Activated CD4-positive, alpha-beta T cell treated with anti-CD3 and anti-CD28 coated beads for 36 hours (primary cell): ENCODE results near the gene PCCA. TPM values are rescaled to one million over a fixed set of nuclear protein-coding genes. Genes with fewer than 3 reads are reported as not detected.

ENCODE experiments used
- ATAC-seq: fragments of 200-7000 bp; cut with Tn5 transposase; one replicate; pipeline ENCODE4 v1.10.0; 2021; ENCODE audit warnings: mild to moderate bottlenecking, moderate library complexity
- CTCF ChIA-PET: fragments of 350-600 bp; sonication (Branson Sonifier 250); formaldehyde crosslinking; loops from one replicate; lab custom pipeline; 2021; ENCODE audit warnings: antibody characterized with exemption; lab: Charles Lee
- POLR2A ChIA-PET: fragments of 350-600 bp; sonication (Branson Sonifier 250); formaldehyde crosslinking; loops from one replicate; lab custom pipeline; 2021; ENCODE audit warnings: antibody characterized with exemption, inconsistent platforms; lab: Charles Lee
- DNase-seq: peaks from one replicate; pipeline ENCODE4 v3.0.0-alpha.2; 2020
- H3K27ac Mint-ChIP-seq: one replicate; pipeline ENCODE4 v1.8.0; 2021; ENCODE audit warnings: mixed read lengths
- H3K27me3 Mint-ChIP-seq: one replicate; pipeline ENCODE4 v1.8.0; 2021; ENCODE audit warnings: mixed read lengths
- H3K36me3 Mint-ChIP-seq: one replicate; pipeline ENCODE4 v1.8.0; 2021; ENCODE audit warnings: low read depth, mixed read lengths
- H3K4me1 Mint-ChIP-seq: one replicate; pipeline ENCODE4 v1.8.0; 2021; ENCODE audit warnings: mixed read lengths
- H3K4me3 Mint-ChIP-seq: one replicate; pipeline ENCODE4 v1.8.0; 2021; ENCODE audit warnings: mild to moderate bottlenecking, moderate library complexity, mixed read lengths
- H3K9me3 Mint-ChIP-seq: one replicate; pipeline ENCODE4 v1.8.0; 2021; ENCODE audit warnings: low read depth, mixed read lengths
- intact Hi-C, 2 experiments: fragments of 100-400 bp; cut with DNase I in 1 of 2; cut with micrococcal nuclease in 1 of 2; formaldehyde crosslinking; loops; one replicate each; pipeline versions ENCODE4 v1.14.2 to v1.15.1; 2022 to 2024; cut with DNase I, micrococcal nuclease
- total RNA-seq, 2 experiments: library from RNA; stranded (reverse); gene quantifications; one replicate each; pipeline ENCODE4 v1.2.3, GENCODE V29; 2021

PCCA gene
- total RNA-seq, 2 experiments from 2014 or later, result 5.8 to 7.3 TPM

- CTCF ChIA-PET, result no interaction called here
- intact Hi-C loops, result no loop called here
- Mint-ChIP-seq H3K4me3 (no peak overlapping the region), H3K36me3 (peaks cover 3% of the 10 kb centered on the region), H3K27ac (no peak overlapping the region), H3K27me3 (no peaks in the 10 kb centered on the region), H3K4me1 (peaks cover 31% of the 10 kb centered on the region), H3K9me3 (peaks cover under 1% of the 10 kb centered on the region)
- POLR2A ChIA-PET, result no interaction called here
- ATAC-seq (no peak), DNase-seq (no peak)
These were observed 307.9 kb downstream of the PCCA start for GRCh38 chr13:100396776-100397175.

GRCh38 chr13:100397627-100398026 lies 308.7 kb downstream of the PCCA start:
- no peak for DNase-seq
- intact Hi-C loops, result no loop called here
- Mint-ChIP-seq H3K4me3 (no peak overlapping the region), H3K9me3 (peaks cover 4% of the 10 kb centered on the region), H3K36me3 (peaks cover 4% of the 10 kb centered on the region), H3K27me3 (no peaks in the 10 kb centered on the region), H3K27ac (no peak overlapping the region), H3K4me1 (peaks cover 25% of the 10 kb centered on the region)
- no peak for ATAC-seq
- ChIA-PET CTCF (interaction anchor here (0.9 kb wide), 1 partner anchor 27 kb away, joined by 3 read pairs; no protein-coding TSS in a partner anchor), POLR2A (no interaction called here)

- intact Hi-C loops, result no loop called here
- CTCF ChIA-PET, result interaction anchor here (0.9 kb wide), 1 partner anchor 26 kb away, joined by 3 read pairs; no protein-coding TSS in a partner anchor
These were observed 309.5 kb downstream of the PCCA start for GRCh38 chr13:100398360-100398759.

DNA sequence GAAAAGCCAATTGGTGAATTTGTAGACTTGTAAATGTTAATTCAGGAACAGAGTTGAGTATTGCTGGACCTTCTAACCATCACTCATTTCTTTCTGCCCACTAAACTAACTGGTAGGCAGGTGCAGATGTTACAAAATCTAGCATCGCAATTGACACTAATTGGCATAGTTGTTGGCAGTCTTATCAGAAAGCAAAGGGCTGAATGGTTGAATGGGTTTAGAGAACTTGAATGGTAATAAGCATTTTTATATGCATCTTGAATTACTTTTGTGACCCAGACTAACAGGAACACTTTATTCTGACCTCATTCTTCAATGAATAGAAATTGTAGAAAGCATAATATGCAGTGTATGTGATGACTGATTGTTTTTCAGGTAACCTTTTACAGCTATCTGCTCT lies 310.6 kb downstream of the PCCA start:
- Mint-ChIP-seq H3K4me1 (peaks cover 7% of the 10 kb centered on the region), H3K4me3 (no peak overlapping the region), H3K36me3 (peaks cover 18% of the 10 kb centered on the region), H3K9me3 (peaks cover 18% of the 10 kb centered on the region), H3K27me3 (no peaks in the 10 kb centered on the region), H3K27ac (no peak overlapping the region)
- intact Hi-C loops, result no loop called here
- DNase-seq (no peak), ATAC-seq (no peak)
- ChIA-PET CTCF (no interaction called here), POLR2A (no interaction called here)

More at GRCh38 chr13:100398360-100398759, 309.5 kb downstream of the PCCA start:
- no peaks in the 10 kb centered on the region for H3K27me3 Mint-ChIP-seq
- H3K4me3 Mint-ChIP-seq, result no peak overlapping the region
- peaks cover 11% of the 10 kb centered on the region for H3K9me3 Mint-ChIP-seq
- POLR2A ChIA-PET, result no interaction called here
- peaks cover 18% of the 10 kb centered on the region for H3K4me1 Mint-ChIP-seq
- peaks cover 9% of the 10 kb centered on the region for H3K36me3 Mint-ChIP-seq
- no peak for ATAC-seq
- H3K27ac Mint-ChIP-seq, result no peak overlapping the region
- no peak for DNase-seq

- ATAC-seq, result no peak
- H3K27ac Mint-ChIP-seq, result no peak overlapping the region
- no peak for DNase-seq
- no peak overlapping the region for H3K4me3 Mint-ChIP-seq
- intact Hi-C loops, result no loop called here
- peaks cover 31% of the 10 kb centered on the region for H3K9me3 Mint-ChIP-seq
- CTCF ChIA-PET, result interaction anchor here (0.6 kb wide), 1 partner anchor 451 kb away, joined by 3 read pairs; no protein-coding TSS in a partner anchor
- POLR2A ChIA-PET, result no interaction called here
- H3K4me1 Mint-ChIP-seq, result no peaks in the 10 kb centered on the region
- no peaks in the 10 kb centered on the region for H3K27me3 Mint-ChIP-seq
- peaks cover 27% of the 10 kb centered on the region for H3K36me3 Mint-ChIP-seq
These were observed 314.8 kb downstream of the PCCA start for GRCh38 chr13:100403675-100404074.

GRCh38 chr13:100409132-100409531 lies 320.2 kb downstream of the PCCA start:
- Mint-ChIP-seq H3K36me3 (peaks cover 23% of the 10 kb centered on the region), H3K9me3 (peaks cover 41% of the 10 kb centered on the region), H3K27ac (no peak overlapping the region), H3K4me3 (no peak overlapping the region), H3K27me3 (no peaks in the 10 kb centered on the region), H3K4me1 (no peaks in the 10 kb centered on the region)
- CTCF ChIA-PET, result interaction anchor here (0.7 kb wide), 1 partner anchor 20 kb away, joined by 3 read pairs; no protein-coding TSS in a partner anchor
- POLR2A ChIA-PET, result interaction anchor here (0.6 kb wide), 1 partner anchor 660 kb away, joined by 4 read pairs; no protein-coding TSS in a partner anchor
- DNase-seq, result no peak
- intact Hi-C loops, result no loop called here
- ATAC-seq, result no peak

GRCh38 chr13:100423375-100423774 lies 334.5 kb downstream of the PCCA start:
- H3K27ac Mint-ChIP-seq, result peak overlapping the region; percentile 44

DNA sequence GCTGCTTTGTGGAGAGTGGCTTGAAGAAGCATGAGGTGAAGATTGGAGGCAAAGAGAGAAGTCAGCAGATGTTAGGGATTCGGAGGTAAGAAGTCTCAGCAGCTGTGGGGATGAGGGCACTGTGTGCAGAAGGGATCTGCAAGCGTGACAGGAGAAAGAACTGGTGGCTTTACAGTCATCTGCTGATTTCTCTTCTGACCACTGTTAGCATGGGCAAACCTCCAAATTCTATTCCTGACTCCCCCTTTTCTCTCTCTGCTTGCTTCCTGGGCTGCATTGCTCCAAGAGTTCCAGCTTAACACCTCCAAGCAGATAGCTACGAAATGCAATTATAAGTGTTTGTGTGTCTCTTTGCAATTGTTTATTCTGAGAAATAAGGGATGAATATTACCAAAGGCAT lies 340.1 kb downstream of the PCCA start:
- intact Hi-C loops, result no loop called here
- Mint-ChIP-seq H3K4me3 (no peak overlapping the region), H3K36me3 (peaks cover 12% of the 10 kb centered on the region), H3K27me3 (no peaks in the 10 kb centered on the region), H3K4me1 (peaks cover 6% of the 10 kb centered on the region), H3K27ac (no peak overlapping the region), H3K9me3 (peaks cover 5% of the 10 kb centered on the region)
- DNase-seq, result no peak
- POLR2A ChIA-PET, result no interaction called here
- CTCF ChIA-PET, result interaction anchor here (0.6 to 0.8 kb wide), 2 partner anchors 20 to 448 kb away, joined by 3 read pairs; no protein-coding TSS in a partner anchor
- ATAC-seq, result no peak

More at GRCh38 chr13:100423375-100423774, 334.5 kb downstream of the PCCA start:
- DNase-seq (no peak), ATAC-seq (peak; percentile 80)
- POLR2A ChIA-PET, result no interaction called here
- Mint-ChIP-seq H3K27me3 (no peaks in the 10 kb centered on the region), H3K36me3 (peaks cover 2% of the 10 kb centered on the region), H3K4me1 (peaks cover 6% of the 10 kb centered on the region), H3K4me3 (no peak overlapping the region), H3K9me3 (no peaks in the 10 kb centered on the region)
- intact Hi-C loops, result no loop called here
- CTCF ChIA-PET, result no interaction called here

DNA sequence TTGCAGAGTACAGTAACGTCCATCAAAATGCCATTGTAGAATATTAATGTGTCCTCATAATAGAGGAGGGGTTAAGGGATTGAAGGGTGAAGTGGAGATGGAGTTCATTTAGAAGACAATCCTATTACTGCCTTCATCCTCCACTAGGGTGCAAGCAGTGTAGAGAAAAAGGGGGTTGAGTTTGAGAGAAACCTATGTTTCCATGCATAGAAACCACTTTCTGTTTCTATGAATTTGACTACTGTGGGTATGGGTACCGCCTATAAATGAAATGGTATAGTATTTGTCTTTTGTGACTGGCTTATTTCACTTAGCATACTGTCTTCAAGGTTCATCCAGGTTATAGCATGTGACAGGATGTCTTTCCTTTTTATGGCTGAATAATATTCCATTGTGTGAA lies 343.7 kb downstream of the PCCA start:
- H3K27ac Mint-ChIP-seq, result no peak overlapping the region
- CTCF ChIA-PET, result no interaction called here
- H3K27me3 Mint-ChIP-seq, result no peaks in the 10 kb centered on the region
- intact Hi-C loops, result no loop called here
- DNase-seq (no peak), ATAC-seq (peak; percentile 39)
- peaks cover 10% of the 10 kb centered on the region for H3K36me3 Mint-ChIP-seq
- POLR2A ChIA-PET, result no interaction called here
- peaks cover 5% of the 10 kb centered on the region for H3K9me3 Mint-ChIP-seq
- peaks cover 11% of the 10 kb centered on the region for H3K4me1 Mint-ChIP-seq
- H3K4me3 Mint-ChIP-seq, result no peak overlapping the region

GRCh38 chr13:100433475-100433874 lies 344.6 kb downstream of the PCCA start:
- Mint-ChIP-seq H3K4me1 (peaks cover 11% of the 10 kb centered on the region), H3K4me3 (no peak overlapping the region), H3K36me3 (peaks cover 10% of the 10 kb centered on the region), H3K27me3 (no peaks in the 10 kb centered on the region), H3K27ac (no peak overlapping the region), H3K9me3 (peaks cover 5% of the 10 kb centered on the region)
- intact Hi-C loops, result no loop called here
- no peak for ATAC-seq
- DNase-seq, result no peak
- ChIA-PET POLR2A (no interaction called here), CTCF (interaction anchor here (0.7 kb wide), 1 partner anchor 24 kb away, joined by 5 read pairs; no protein-coding TSS in a partner anchor)

GRCh38 chr13:100434010-100434763 lies 345.3 kb downstream of the PCCA start:
- H3K27me3 Mint-ChIP-seq, result no peaks in the 10 kb centered on the region
- peaks cover 5% of the 10 kb centered on the region for H3K9me3 Mint-ChIP-seq
- POLR2A ChIA-PET, result no interaction called here
- DNase-seq, result no peak
- no peak overlapping the region for H3K27ac Mint-ChIP-seq
- CTCF ChIA-PET, result interaction anchor here (0.7 kb wide), 1 partner anchor 24 kb away, joined by 5 read pairs; no protein-coding TSS in a partner anchor
- peak; percentile 55 for ATAC-seq
- H3K36me3 Mint-ChIP-seq, result peaks cover 10% of the 10 kb centered on the region
- no peak overlapping the region for H3K4me3 Mint-ChIP-seq
- H3K4me1 Mint-ChIP-seq, result peaks cover 11% of the 10 kb centered on the region
- intact Hi-C loops, result no loop called here

DNA sequence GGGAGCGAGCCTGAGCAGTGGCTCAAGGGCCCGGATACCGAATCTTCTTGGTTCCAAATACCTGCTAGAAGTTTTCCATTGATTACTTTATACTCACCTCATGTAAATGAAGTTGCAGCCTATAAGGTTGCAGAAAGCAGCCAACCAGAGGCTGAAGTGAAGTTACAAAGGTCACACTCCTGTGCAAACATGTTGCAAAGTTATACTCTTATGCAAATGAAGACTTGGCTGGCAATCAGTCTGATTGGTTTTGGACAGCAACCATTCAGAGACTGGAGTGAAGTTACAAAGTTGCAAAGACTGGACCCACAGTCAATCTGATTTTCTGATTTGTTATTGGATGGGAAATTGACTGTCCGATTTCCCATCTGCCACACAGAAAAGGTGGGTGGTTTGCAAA lies 347.2 kb downstream of the PCCA start:
- ATAC-seq, result no peak
- peaks cover 11% of the 10 kb centered on the region for H3K4me1 Mint-ChIP-seq
- no peak overlapping the region for H3K4me3 Mint-ChIP-seq
- intact Hi-C loops, result no loop called here
- POLR2A ChIA-PET, result no interaction called here
- no peak overlapping the region for H3K27ac Mint-ChIP-seq
- peaks cover 10% of the 10 kb centered on the region for H3K36me3 Mint-ChIP-seq
- CTCF ChIA-PET, result no interaction called here
- H3K27me3 Mint-ChIP-seq, result no peaks in the 10 kb centered on the region
- no peak for DNase-seq
- H3K9me3 Mint-ChIP-seq, result peaks cover 5% of the 10 kb centered on the region
